ES-I3 (cell line): ENCODE results near the gene TCF12.

ENCODE experiments used
- H3K36me3 ChIP-seq: 2 replicates; pipeline ENCODE4 v1.6.1; 2013; ENCODE audit warnings: mild to moderate bottlenecking, low read length, control low read depth, moderate library complexity; ENCODE audit not compliant: insufficient read depth
- H3K4me1 ChIP-seq: 2 replicates; pipeline ENCODE4 v1.6.1; 2013; ENCODE audit warnings: mild to moderate bottlenecking, control low read depth, low read length; ENCODE audit not compliant: insufficient read depth
- H3K9ac ChIP-seq: 2 replicates; pipeline ENCODE4 v1.6.1; 2013; ENCODE audit warnings: low read depth, mild to moderate bottlenecking, low read length, moderate library complexity
- H3K9me3 ChIP-seq: 2 replicates; pipeline ENCODE4 v1.6.1; 2013; ENCODE audit warnings: mild to moderate bottlenecking, low read length, moderate library complexity; ENCODE audit not compliant: control insufficient read depth, insufficient read depth

TCF12 gene

GRCh38 chr15:57223887-57224286, 305.4 kb downstream of the TCF12 start:
- Histone ChIP-seq H3K9me3 (no peaks in the 10 kb centered on the region), H3K4me1 (peaks cover 5% of the 10 kb centered on the region), H3K36me3 (no peaks in the 10 kb centered on the region), H3K9ac (no peak overlapping the region)

- Histone ChIP-seq H3K9me3 (no peaks in the 10 kb centered on the region), H3K36me3 (no peaks in the 10 kb centered on the region), H3K4me1 (peaks cover 3% of the 10 kb centered on the region; the same call in 1 of the 2 replicates), H3K9ac (no peak overlapping the region)
Measured at GRCh38 chr15:57224664-57225063, 306.2 kb downstream of the TCF12 start.

GRCh38 chr15:57227166-57227565, 308.7 kb downstream of the TCF12 start:
- H3K36me3 ChIP-seq, result no peaks in the 10 kb centered on the region
- no peaks in the 10 kb centered on the region for H3K4me1 ChIP-seq
- H3K9me3 ChIP-seq, result no peaks in the 10 kb centered on the region
- H3K9ac ChIP-seq, result no peak overlapping the region; the same call in 1 of the 2 replicates

DNA sequence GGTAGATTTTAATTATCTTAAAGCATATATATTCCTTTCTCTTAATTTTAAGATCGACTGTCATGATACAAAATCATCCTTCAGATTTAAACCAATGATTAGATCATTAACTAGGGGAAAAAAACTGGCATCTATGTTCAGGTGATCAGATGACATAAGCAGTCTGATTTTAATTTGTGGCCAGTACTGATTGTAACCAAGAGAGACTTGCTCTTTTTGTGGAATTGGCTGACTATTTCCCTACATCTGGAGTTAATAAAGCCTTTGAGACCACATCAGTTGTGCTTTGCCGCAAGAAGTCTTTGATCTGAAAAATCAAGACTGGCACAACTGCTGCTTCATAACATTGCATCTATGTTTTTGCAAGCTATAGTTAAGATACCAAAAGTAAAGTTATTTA, 309.5 kb downstream of the TCF12 start:
- Histone ChIP-seq H3K4me1 (no peaks in the 10 kb centered on the region), H3K9me3 (no peaks in the 10 kb centered on the region), H3K9ac (no peak overlapping the region), H3K36me3 (no peaks in the 10 kb centered on the region)

GRCh38 chr15:57228395-57228794, 310.0 kb downstream of the TCF12 start:
- H3K4me1 ChIP-seq, result no peaks in the 10 kb centered on the region
- H3K9ac ChIP-seq, result no peak overlapping the region
- no peaks in the 10 kb centered on the region for H3K36me3 ChIP-seq
- no peaks in the 10 kb centered on the region for H3K9me3 ChIP-seq

GRCh38 chr15:57229051-57229450, 310.6 kb downstream of the TCF12 start:
- Histone ChIP-seq H3K9me3 (no peaks in the 10 kb centered on the region), H3K4me1 (no peaks in the 10 kb centered on the region), H3K9ac (no peak overlapping the region), H3K36me3 (0 out of 2 replicates have a peak, but pooled peaks cover 2% of the 10 kb centered on the region)

GRCh38 chr15:57231559-57231958, 313.1 kb downstream of the TCF12 start:
- no peaks in the 10 kb centered on the region for H3K9me3 ChIP-seq
- no peaks in the 10 kb centered on the region for H3K4me1 ChIP-seq
- H3K36me3 ChIP-seq, result 0 out of 2 replicates have a peak, but pooled peaks cover 2% of the 10 kb centered on the region
- H3K9ac ChIP-seq, result no peak overlapping the region

DNA sequence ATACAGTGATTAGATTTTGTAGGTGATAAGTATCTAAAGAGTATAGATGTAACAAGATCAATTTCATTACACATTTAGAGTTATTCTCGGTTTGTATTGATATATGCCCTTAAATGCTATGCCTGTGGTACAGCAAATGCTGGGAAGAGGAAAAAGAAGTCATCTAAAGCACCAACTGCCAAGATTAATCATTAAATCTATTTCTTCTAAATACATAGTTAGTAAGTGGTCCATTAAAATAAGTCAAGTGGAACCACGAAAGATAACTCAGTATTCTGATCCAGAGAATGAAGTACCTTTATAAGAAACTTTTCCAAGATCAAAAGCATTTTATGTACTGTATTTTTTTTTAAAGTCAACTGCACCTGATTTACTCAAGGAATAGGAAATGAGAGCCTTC, 315.7 kb downstream of the TCF12 start:
- no peaks in the 10 kb centered on the region for H3K9me3 ChIP-seq
- no peaks in the 10 kb centered on the region for H3K4me1 ChIP-seq
- H3K36me3 ChIP-seq, result 0 out of 2 replicates have a peak, but pooled peaks cover 2% of the 10 kb centered on the region
- H3K9ac ChIP-seq, result no peak overlapping the region

GRCh38 chr15:57235186-57235585, 316.7 kb downstream of the TCF12 start:
- Histone ChIP-seq H3K9me3 (no peaks in the 10 kb centered on the region), H3K36me3 (0 out of 2 replicates have a peak, but pooled peaks cover 2% of the 10 kb centered on the region), H3K9ac (no peak overlapping the region), H3K4me1 (no peaks in the 10 kb centered on the region)

DNA sequence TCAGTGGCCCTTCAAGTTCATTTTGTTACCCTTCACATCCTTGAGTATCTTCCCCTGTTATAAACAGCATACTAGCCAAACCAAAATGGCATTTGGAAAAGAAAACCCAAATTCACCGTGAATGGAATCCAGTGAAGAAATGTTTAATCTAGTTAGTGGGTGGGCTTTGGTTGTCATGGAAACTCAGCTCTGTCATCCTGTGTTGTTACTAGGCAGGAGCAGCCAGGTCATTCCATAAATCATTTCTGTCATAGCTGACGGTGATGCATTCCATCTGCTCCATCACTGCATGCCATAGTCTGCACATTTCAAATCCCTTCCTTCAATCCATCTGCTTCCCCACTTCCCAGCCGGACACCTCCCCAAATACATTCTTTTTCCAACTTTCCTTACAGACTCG, 317.4 kb downstream of the TCF12 start:
- no peak overlapping the region for H3K9ac ChIP-seq
- no peaks in the 10 kb centered on the region for H3K4me1 ChIP-seq
- no peaks in the 10 kb centered on the region for H3K9me3 ChIP-seq
- H3K36me3 ChIP-seq, result 0 out of 2 replicates have a peak, but pooled peaks cover 2% of the 10 kb centered on the region

- Histone ChIP-seq H3K9me3 (no peaks in the 10 kb centered on the region), H3K4me1 (no peaks in the 10 kb centered on the region), H3K36me3 (0 out of 2 replicates have a peak, but pooled peaks cover 2% of the 10 kb centered on the region), H3K9ac (no peak overlapping the region)
Measured at GRCh38 chr15:57236561-57237300, 318.3 kb downstream of the TCF12 start.

GRCh38 chr15:57237301-57237642, 318.8 kb downstream of the TCF12 start:
- Histone ChIP-seq H3K4me1 (no peaks in the 10 kb centered on the region), H3K36me3 (0 out of 2 replicates have a peak, but pooled peaks cover 2% of the 10 kb centered on the region), H3K9ac (no peak overlapping the region), H3K9me3 (no peaks in the 10 kb centered on the region)

GRCh38 chr15:57237676-57238075, 319.2 kb downstream of the TCF12 start:
- no peaks in the 10 kb centered on the region for H3K9me3 ChIP-seq
- H3K9ac ChIP-seq, result no peak overlapping the region
- 0 out of 2 replicates have a peak, but pooled peaks cover 2% of the 10 kb centered on the region for H3K36me3 ChIP-seq
- H3K4me1 ChIP-seq, result no peaks in the 10 kb centered on the region

- peaks cover 6% of the 10 kb centered on the region; the same call in 1 of the 2 replicates for H3K36me3 ChIP-seq
- H3K9ac ChIP-seq, result no peak overlapping the region
- no peaks in the 10 kb centered on the region for H3K9me3 ChIP-seq
- no peaks in the 10 kb centered on the region for H3K4me1 ChIP-seq
Measured at GRCh38 chr15:57245130-57245529, 326.7 kb downstream of the TCF12 start.

- no peaks in the 10 kb centered on the region for H3K4me1 ChIP-seq
- H3K36me3 ChIP-seq, result peaks cover 6% of the 10 kb centered on the region; the same call in 1 of the 2 replicates
- H3K9me3 ChIP-seq, result no peaks in the 10 kb centered on the region
- no peak overlapping the region for H3K9ac ChIP-seq
Measured at GRCh38 chr15:57245714-57246113, 327.3 kb downstream of the TCF12 start.
